Myometrial cell (primary cell): Measurements from ENCODE around the gene KDM5C. TPM values are rescaled to one million over a fixed set of nuclear protein-coding genes. Genes with fewer than 3 reads are reported as not detected.

Experiments
- total RNA-seq: library from RNA; depleted of rRNA; stranded (reverse); fragments of >200 nt; gene quantifications from 2 replicates; pipeline ENCODE4 v1.2.3, GENCODE V29; 2015

The KDM5C gene
- total RNA-seq, result 66.9 and 96.9 TPM in 2 replicates

GRCh38 chrX:53224860-53225797, at the start of gene KDM5C:
TSS of gene KDM5C (minus strand) at chrX:53225207. CDS start at chrX:53224889, 318 bp downstream.

Other genes with a start within 250 kb of the KDM5C start
- gene GPR173, start 176.4 kb downstream of the KDM5C start, total RNA-seq, result 1.2 and 1.9 TPM in 2 replicates
- 21.6 and 31.0 TPM in 2 replicates for gene TSPYL2, start 142.8 kb downstream of the KDM5C start, total RNA-seq
- gene KANTR, start 131.1 kb downstream of the KDM5C start, total RNA-seq, result 3.2 and 3.5 TPM in 2 replicates
- 17.2 and 21.0 TPM in 2 replicates for gene IQSEC2, start 56.4 kb upstream of the KDM5C start, total RNA-seq
- gene SMC1A, start 197.4 kb upstream of the KDM5C start, total RNA-seq, result 24.6 and 28.0 TPM in 2 replicates
- 1.2 and 1.7 TPM in 2 replicates for gene RIBC1, start 197.7 kb upstream of the KDM5C start, total RNA-seq
- gene HSD17B10, start 209.2 kb upstream of the KDM5C start, total RNA-seq, result 72.7 and 92.3 TPM in 2 replicates